Mesodermal cell (in vitro differentiated cells): ENCODE data around the gene TATDN2.
A peak's percentile ranks its signal among the peaks of the same experiment; 100 is the strongest.

Experiments used
- H3K27ac ChIP-seq: 2 replicates; pipeline ENCODE4 v1.7.0; 2013; ENCODE audit warnings: mild to moderate bottlenecking, low read depth, low read length, moderate library complexity; ENCODE audit not compliant: severe bottlenecking
- H3K36me3 ChIP-seq: 2 replicates; pipeline ENCODE4 v1.7.1; 2013; ENCODE audit warnings: mild to moderate bottlenecking, low read length, moderate library complexity; ENCODE audit not compliant: control insufficient read depth, insufficient read depth
- H3K4me1 ChIP-seq: one replicate; pipeline ENCODE4 v1.7.1; 2013; ENCODE audit warnings: mild to moderate bottlenecking, low read length; ENCODE audit not compliant: insufficient read depth, control insufficient read depth, poor library complexity, severe bottlenecking
- H3K4me3 ChIP-seq: 2 replicates; pipeline ENCODE4 v1.7.0; 2013; ENCODE audit warnings: low read length, control low read depth, mild to moderate bottlenecking; ENCODE audit not compliant: insufficient read depth, poor library complexity, severe bottlenecking; ENCODE audit errors: extremely low read depth
- H3K9me3 ChIP-seq: 2 replicates; pipeline ENCODE4 v1.7.1; 2013; ENCODE audit warnings: mild to moderate bottlenecking, low read length, moderate library complexity; ENCODE audit not compliant: control insufficient read depth
- WGBS, 2 experiments: methylation state at CpG; one replicate each; pipeline ENCODE4 v1.1.5; 2013; ENCODE audit warnings: missing lambda C conversion rate in 2 of 2; ENCODE audit not compliant: insufficient coverage in 2 of 2; 5-methylcytosine and 5-hydroxymethylcytosine counted together

TATDN2 gene

GRCh38 chr3:10305331-10305902 lies 57.2 kb downstream of the TATDN2 start:
- Histone ChIP-seq H3K4me1 (no peaks in the 10 kb centered on the region), H3K36me3 (peaks cover 95% of the 10 kb centered on the region), H3K4me3 (no peak overlapping the region), H3K9me3 (no peaks in the 10 kb centered on the region), H3K27ac (no peak overlapping the region)
- 100% methylated on average over 2 of the region's 4 CpGs for WGBS, 2 experiments

DNA sequence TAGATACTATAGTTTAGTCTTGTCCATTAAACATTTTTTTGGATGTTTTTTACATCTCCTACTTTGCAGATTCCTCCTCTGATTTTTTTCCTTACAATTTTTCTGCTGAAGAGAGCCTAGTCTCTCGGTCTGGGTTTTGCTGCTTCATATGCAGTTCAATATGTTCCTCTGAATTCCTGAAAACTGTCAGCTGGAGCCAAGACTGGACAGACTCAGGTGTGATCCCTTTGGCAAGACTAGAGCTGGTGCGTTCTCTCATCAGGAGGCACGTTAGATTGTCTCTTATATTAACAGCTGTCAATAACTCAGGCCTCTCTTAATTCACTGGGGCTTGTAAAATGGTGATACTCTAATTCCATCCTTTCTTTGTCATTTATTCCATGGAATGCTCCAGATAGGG lies 57.9 kb downstream of the TATDN2 start:
- Histone ChIP-seq H3K36me3 (peaks cover 95% of the 10 kb centered on the region), H3K27ac (no peak overlapping the region), H3K9me3 (no peaks in the 10 kb centered on the region), H3K4me3 (no peak overlapping the region), H3K4me1 (no peaks in the 10 kb centered on the region)
- 80 to 100% methylated on average over 1 of the region's 3 CpGs for WGBS, 2 experiments

- Histone ChIP-seq H3K9me3 (no peaks in the 10 kb centered on the region), H3K36me3 (peaks cover 95% of the 10 kb centered on the region), H3K4me1 (no peaks in the 10 kb centered on the region), H3K4me3 (no peak overlapping the region), H3K27ac (no peak overlapping the region)
- 97 to 98% methylated on average over 5 to 6 of the region's 7 CpGs for WGBS, 2 experiments
Observed at GRCh38 chr3:10308678-10309077, 60.4 kb downstream of the TATDN2 start.

GRCh38 chr3:10309736-10310135 lies 61.5 kb downstream of the TATDN2 start:
- H3K36me3 ChIP-seq = peaks cover 95% of the 10 kb centered on the region
- H3K9me3 ChIP-seq = no peaks in the 10 kb centered on the region
- H3K27ac ChIP-seq = peak overlapping the region; percentile 26
- 68 to 100% methylated on average over 1 to 3 of the region's 4 CpGs for WGBS, 2 experiments
- no peaks in the 10 kb centered on the region for H3K4me1 ChIP-seq
- no peak overlapping the region for H3K4me3 ChIP-seq

DNA sequence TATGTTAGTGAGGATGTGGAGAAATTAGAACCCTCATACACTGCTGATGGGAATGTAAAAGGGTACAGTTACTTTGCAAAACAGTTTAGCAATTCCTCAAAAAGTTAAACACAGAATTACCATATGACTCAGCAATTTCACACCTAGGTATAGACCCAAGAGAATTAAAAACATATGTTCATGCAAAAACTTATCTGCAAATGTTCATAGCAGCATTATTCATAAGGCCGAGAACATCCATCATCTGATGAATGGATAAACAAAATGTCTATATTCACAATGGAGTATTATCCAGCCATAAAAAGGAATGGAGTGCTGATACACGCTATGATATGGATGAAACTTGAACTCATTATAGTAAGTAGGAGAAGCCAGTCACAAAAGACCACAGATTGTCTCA lies 62.3 kb downstream of the TATDN2 start:
- H3K27ac ChIP-seq = no peak overlapping the region
- no peaks in the 10 kb centered on the region for H3K9me3 ChIP-seq
- peaks cover 91% of the 10 kb centered on the region for H3K36me3 ChIP-seq
- WGBS, 2 experiments = no CpG with 5 or more reads among the region's 2 CpGs
- H3K4me3 ChIP-seq = no peak overlapping the region
- H3K4me1 ChIP-seq = no peaks in the 10 kb centered on the region

- Histone ChIP-seq H3K4me1 (no peaks in the 10 kb centered on the region), H3K4me3 (no peak overlapping the region), H3K9me3 (no peaks in the 10 kb centered on the region), H3K27ac (no peak overlapping the region), H3K36me3 (peaks cover 89% of the 10 kb centered on the region)
- WGBS, 2 experiments = 95% methylated on average over 10 to 12 of the region's 13 CpGs
Observed at GRCh38 chr3:10311710-10312109, 63.5 kb downstream of the TATDN2 start.

DNA sequence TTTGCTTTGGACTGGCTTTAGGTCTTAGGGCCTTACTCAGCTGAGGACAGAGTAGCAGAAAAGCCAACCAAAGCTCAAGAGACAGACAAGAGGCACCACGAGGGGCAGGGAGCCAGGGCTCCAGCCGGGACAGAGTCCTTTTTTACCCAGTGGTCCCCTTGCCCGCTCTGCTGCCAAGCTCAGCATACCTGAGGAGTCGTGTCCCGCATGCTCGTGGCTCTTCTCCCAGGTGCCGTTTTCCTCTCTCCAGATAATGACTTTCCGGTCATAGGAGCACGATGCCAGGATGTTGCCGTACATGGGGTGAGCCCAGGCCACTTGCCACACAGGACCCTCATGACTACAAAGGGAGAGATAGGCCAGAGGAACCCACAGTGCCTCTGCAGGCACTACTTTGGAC lies 64.1 kb downstream of the TATDN2 start:
- H3K9me3 ChIP-seq = no peaks in the 10 kb centered on the region
- H3K36me3 ChIP-seq = peaks cover 89% of the 10 kb centered on the region
- no peak overlapping the region for H3K27ac ChIP-seq
- no peaks in the 10 kb centered on the region for H3K4me1 ChIP-seq
- WGBS, 2 experiments = 94 to 96% methylated on average over 10 of the region's 10 CpGs
- no peak overlapping the region for H3K4me3 ChIP-seq

GRCh38 chr3:10312861-10313260 lies 64.6 kb downstream of the TATDN2 start:
- Histone ChIP-seq H3K4me3 (no peak overlapping the region), H3K36me3 (peaks cover 89% of the 10 kb centered on the region), H3K27ac (no peak overlapping the region), H3K9me3 (no peaks in the 10 kb centered on the region), H3K4me1 (no peaks in the 10 kb centered on the region)
- 95% methylated on average over 3 of the region's 3 CpGs; no CpG with 5 or more reads in 1 of the 2 experiments for WGBS, 2 experiments

GRCh38 chr3:10315101-10315500 lies 66.8 kb downstream of the TATDN2 start:
- H3K27ac ChIP-seq = no peak overlapping the region
- no peaks in the 10 kb centered on the region for H3K9me3 ChIP-seq
- WGBS, 2 experiments = 94 to 95% methylated on average over 5 to 10 of the region's 14 CpGs
- no peak overlapping the region for H3K4me3 ChIP-seq
- no peaks in the 10 kb centered on the region for H3K4me1 ChIP-seq
- peaks cover 89% of the 10 kb centered on the region for H3K36me3 ChIP-seq

- no peak overlapping the region for H3K4me3 ChIP-seq
- H3K36me3 ChIP-seq = peaks cover 81% of the 10 kb centered on the region
- H3K9me3 ChIP-seq = no peaks in the 10 kb centered on the region
- no peak overlapping the region for H3K27ac ChIP-seq
- WGBS, 2 experiments = 94 to 98% methylated on average over 4 of the region's 4 CpGs
- H3K4me1 ChIP-seq = no peaks in the 10 kb centered on the region
Observed at GRCh38 chr3:10315771-10316344, 67.6 kb downstream of the TATDN2 start.

DNA sequence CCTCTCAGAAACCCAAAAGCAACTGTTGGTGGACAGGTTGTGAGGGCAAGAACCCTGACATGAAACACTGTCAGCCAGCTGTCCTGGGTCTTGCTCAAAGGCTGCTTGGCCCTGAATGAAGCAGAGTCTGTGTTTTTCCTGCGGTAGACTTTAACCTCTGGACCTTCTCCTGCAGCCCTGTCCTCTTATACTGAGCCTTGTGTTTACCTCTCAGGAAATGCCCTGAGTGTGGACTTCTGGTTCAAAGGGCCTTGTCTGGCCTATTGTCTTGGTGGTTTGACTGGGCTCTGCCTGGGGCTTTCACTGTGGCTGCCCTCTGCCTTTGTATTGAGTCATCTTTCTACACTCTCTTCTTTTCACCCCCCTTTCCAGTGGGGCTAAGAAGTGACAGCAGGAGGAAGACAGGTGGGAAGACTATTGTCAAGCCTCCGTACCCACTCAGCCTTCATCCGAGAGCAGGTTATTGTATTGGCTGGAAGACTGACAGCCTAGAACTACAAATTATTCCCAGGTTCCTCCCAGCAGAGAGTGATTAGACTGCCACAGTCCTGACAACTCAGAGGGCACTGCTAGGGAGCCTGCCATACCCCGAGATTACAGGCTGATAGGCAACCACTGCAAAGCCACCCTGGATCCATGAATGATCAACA lies 69.2 kb downstream of the TATDN2 start:
- Histone ChIP-seq H3K4me1 (no peaks in the 10 kb centered on the region), H3K27ac (peak overlapping the region; percentile 37), H3K9me3 (no peaks in the 10 kb centered on the region), H3K36me3 (peaks cover 66% of the 10 kb centered on the region), H3K4me3 (no peak overlapping the region)
- WGBS, 2 experiments = 71 to 100% methylated on average over 1 to 4 of the region's 4 CpGs
